HepG2 (cell line): Measurements from ENCODE around the gene FAM89B. TPM values are rescaled to one million over a fixed set of nuclear protein-coding genes. Genes with fewer than 3 reads are reported as not detected.

Source experiments
- AGO2 ChIP-seq: fragments of 200-400 bp; formaldehyde crosslinking; optimal IDR thresholded peaks from 2 replicates; pipeline ENCODE3; 2017; ENCODE audit warnings: mild to moderate bottlenecking, low read depth, low read length, moderate library complexity
- HNRNPK ChIP-seq: fragments of 200-400 bp; formaldehyde crosslinking; IDR thresholded peaks from 2 replicates; pipeline ENCODE4 v1.6.1; 2018; ENCODE audit warnings: low read length, low read depth, moderate library complexity, mild to moderate bottlenecking; ENCODE audit not compliant: poor library complexity, severe bottlenecking
- IKZF4 ChIP-seq: sonication (generic); formaldehyde crosslinking; IDR thresholded peaks from 2 replicates; pipeline ENCODE4 v1.5.1; 2020; ENCODE audit warnings: borderline replicate concordance, mild to moderate bottlenecking, low read depth, missing genetic modification reagents; ENCODE audit errors: not compliant biosample characterization
- KDM5A ChIP-seq: fragments of 200-600 bp; sonication (generic); IDR thresholded peaks from 2 replicates; pipeline ENCODE4 v1.7.0; 2018; ENCODE audit warnings: antibody characterized with exemption, mild to moderate bottlenecking, low read length, borderline replicate concordance
- NR0B2 ChIP-seq: sonication (generic); formaldehyde crosslinking; IDR thresholded peaks from 2 replicates; pipeline ENCODE4 v1.4.0; 2020; ENCODE audit warnings: mild to moderate bottlenecking, missing genetic modification reagents
- PITX1 ChIP-seq: sonication (generic); formaldehyde crosslinking; IDR thresholded peaks from 2 replicates; pipeline ENCODE4 v1.5.1; 2020; ENCODE audit warnings: mild to moderate bottlenecking, missing genetic modification reagents
- RARA ChIP-seq: IDR thresholded peaks from 2 replicates; pipeline ENCODE4 v1.6.1; 2016; ENCODE audit warnings: missing genetic modification reagents, missing compliant biosample characterization
- RBM39 ChIP-seq: fragments of 200-400 bp; formaldehyde crosslinking; IDR thresholded peaks from one replicate; pipeline ENCODE4 v1.6.1; 2018; ENCODE audit warnings: antibody characterized with exemption, mild to moderate bottlenecking, low read depth, low read length; ENCODE audit not compliant: poor library complexity, severe bottlenecking
- ZBTB7B ChIP-seq: sonication (generic); formaldehyde crosslinking; IDR thresholded peaks from 2 replicates; pipeline ENCODE4 v1.4.0; 2020; ENCODE audit warnings: missing genetic modification reagents
- ZFX ChIP-seq: sonication (generic); formaldehyde crosslinking; IDR thresholded peaks from 2 replicates; pipeline ENCODE4 v1.4.0; 2020; ENCODE audit warnings: mild to moderate bottlenecking, low read depth, missing genetic modification reagents, moderate library complexity
- ZFY ChIP-seq: sonication (generic); formaldehyde crosslinking; IDR thresholded peaks from 2 replicates; pipeline ENCODE4 v1.4.0; 2020; ENCODE audit warnings: missing genetic modification reagents
- ZNF605 ChIP-seq: sonication (generic); formaldehyde crosslinking; IDR thresholded peaks from 2 replicates; pipeline ENCODE4 v1.8.0; 2022; ENCODE audit warnings: mild to moderate bottlenecking, missing genetic modification reagents
- polyA plus RNA-seq, 8 experiments: library from polyadenylated mRNA; depleted of rRNA in 3 of 8; stranded (reverse) in 7 of 8; unstranded in 1 of 8; fragments of >200 nt; fragmentation: Illumina TruSeq in 4 of 8; extraction: Trizol in 4 of 8; gene quantifications; 2 replicates each; pipeline versions ENCODE4 v1.2.1 to v1.2.3, GENCODE V29; 2011 to 2016; ENCODE audit warnings: low read depth in 4 of 8, missing spikeins in 1 of 8, mixed read lengths in 1 of 8; ENCODE audit not compliant: insufficient read depth in 1 of 8
- total RNA-seq, 5 experiments: library from RNA; depleted of rRNA; stranded (reverse); fragments of >200 nt; fragmentation: Illumina TruSeq; extraction: Trizol; gene quantifications; 2 replicates each; pipeline ENCODE4 v1.2.3, GENCODE V29; 2016; ENCODE audit warnings: low read depth in 1 of 5
- TF ChIP-seq, protein P1 (sequence below): sonication (generic); formaldehyde crosslinking; IDR thresholded peaks from 2 replicates; pipeline ENCODE4 v1.4.0; 2020; ENCODE audit warnings: missing genetic modification reagents
- TF ChIP-seq, protein P2 (sequence below): sonication (generic); formaldehyde crosslinking; IDR thresholded peaks from 2 replicates; pipeline ENCODE4 v1.4.0; 2020; ENCODE audit warnings: missing genetic modification reagents
- TF ChIP-seq, protein P3 (sequence below): IDR thresholded peaks from 2 replicates; pipeline ENCODE4 v1.6.1; 2016
- TF ChIP-seq, protein P4 (sequence below): sonication (generic); formaldehyde crosslinking; IDR thresholded peaks from 2 replicates; pipeline ENCODE4 v1.9.0; 2022; ENCODE audit warnings: missing genetic modification reagents, mild to moderate bottlenecking, borderline replicate concordance

FAM89B gene
- total and polyA plus RNA-seq, 2 of the 13 experiments (the other 11 are each of a cell fraction or from before 2014, with no cell fraction given): 5.7 to 8.0 TPM

GRCh38 chr11:65558002-65558929 lies 14.1 kb upstream of the FAM89B start, which contains the start of gene LTBP3 (continued):
- TF ChIP-seq, protein P1, sequence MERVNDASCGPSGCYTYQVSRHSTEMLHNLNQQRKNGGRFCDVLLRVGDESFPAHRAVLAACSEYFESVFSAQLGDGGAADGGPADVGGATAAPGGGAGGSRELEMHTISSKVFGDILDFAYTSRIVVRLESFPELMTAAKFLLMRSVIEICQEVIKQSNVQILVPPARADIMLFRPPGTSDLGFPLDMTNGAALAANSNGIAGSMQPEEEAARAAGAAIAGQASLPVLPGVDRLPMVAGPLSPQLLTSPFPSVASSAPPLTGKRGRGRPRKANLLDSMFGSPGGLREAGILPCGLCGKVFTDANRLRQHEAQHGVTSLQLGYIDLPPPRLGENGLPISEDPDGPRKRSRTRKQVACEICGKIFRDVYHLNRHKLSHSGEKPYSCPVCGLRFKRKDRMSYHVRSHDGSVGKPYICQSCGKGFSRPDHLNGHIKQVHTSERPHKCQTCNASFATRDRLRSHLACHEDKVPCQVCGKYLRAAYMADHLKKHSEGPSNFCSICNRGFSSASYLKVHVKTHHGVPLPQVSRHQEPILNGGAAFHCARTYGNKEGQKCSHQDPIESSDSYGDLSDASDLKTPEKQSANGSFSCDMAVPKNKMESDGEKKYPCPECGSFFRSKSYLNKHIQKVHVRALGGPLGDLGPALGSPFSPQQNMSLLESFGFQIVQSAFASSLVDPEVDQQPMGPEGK: peak; percentile 80
- peak; percentile 60 for TF ChIP-seq IKZF4 (CRISPR knock-in tag)
- TF ChIP-seq ZFY (CRISPR knock-in tag): peak; percentile 58; the same call in 1 of the 2 replicates
- TF ChIP-seq, protein P2, sequence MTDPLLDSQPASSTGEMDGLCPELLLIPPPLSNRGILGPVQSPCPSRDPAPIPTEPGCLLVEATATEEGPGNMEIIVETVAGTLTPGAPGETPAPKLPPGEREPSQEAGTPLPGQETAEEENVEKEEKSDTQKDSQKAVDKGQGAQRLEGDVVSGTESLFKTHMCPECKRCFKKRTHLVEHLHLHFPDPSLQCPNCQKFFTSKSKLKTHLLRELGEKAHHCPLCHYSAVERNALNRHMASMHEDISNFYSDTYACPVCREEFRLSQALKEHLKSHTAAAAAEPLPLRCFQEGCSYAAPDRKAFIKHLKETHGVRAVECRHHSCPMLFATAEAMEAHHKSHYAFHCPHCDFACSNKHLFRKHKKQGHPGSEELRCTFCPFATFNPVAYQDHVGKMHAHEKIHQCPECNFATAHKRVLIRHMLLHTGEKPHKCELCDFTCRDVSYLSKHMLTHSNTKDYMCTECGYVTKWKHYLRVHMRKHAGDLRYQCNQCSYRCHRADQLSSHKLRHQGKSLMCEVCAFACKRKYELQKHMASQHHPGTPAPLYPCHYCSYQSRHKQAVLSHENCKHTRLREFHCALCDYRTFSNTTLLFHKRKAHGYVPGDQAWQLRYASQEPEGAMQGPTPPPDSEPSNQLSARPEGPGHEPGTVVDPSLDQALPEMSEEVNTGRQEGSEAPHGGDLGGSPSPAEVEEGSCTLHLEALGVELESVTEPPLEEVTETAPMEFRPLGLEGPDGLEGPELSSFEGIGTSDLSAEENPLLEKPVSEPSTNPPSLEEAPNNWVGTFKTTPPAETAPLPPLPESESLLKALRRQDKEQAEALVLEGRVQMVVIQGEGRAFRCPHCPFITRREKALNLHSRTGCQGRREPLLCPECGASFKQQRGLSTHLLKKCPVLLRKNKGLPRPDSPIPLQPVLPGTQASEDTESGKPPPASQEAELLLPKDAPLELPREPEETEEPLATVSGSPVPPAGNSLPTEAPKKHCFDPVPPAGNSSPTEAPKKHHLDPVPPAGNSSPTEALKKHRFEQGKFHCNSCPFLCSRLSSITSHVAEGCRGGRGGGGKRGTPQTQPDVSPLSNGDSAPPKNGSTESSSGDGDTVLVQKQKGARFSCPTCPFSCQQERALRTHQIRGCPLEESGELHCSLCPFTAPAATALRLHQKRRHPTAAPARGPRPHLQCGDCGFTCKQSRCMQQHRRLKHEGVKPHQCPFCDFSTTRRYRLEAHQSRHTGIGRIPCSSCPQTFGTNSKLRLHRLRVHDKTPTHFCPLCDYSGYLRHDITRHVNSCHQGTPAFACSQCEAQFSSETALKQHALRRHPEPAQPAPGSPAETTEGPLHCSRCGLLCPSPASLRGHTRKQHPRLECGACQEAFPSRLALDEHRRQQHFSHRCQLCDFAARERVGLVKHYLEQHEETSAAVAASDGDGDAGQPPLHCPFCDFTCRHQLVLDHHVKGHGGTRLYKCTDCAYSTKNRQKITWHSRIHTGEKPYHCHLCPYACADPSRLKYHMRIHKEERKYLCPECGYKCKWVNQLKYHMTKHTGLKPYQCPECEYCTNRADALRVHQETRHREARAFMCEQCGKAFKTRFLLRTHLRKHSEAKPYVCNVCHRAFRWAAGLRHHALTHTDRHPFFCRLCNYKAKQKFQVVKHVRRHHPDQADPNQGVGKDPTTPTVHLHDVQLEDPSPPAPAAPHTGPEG (CRISPR knock-in tag): no peak
- TF ChIP-seq ZNF605 (CRISPR knock-in tag): 0 out of 2 replicates have a peak, but pooled peaks have one; percentile 51
- TF ChIP-seq PITX1 (CRISPR knock-in tag): no peak
- 0 out of 2 replicates have a peak, but pooled peaks have one; percentile 37 for TF ChIP-seq KDM5A
- TF ChIP-seq, protein P3, sequence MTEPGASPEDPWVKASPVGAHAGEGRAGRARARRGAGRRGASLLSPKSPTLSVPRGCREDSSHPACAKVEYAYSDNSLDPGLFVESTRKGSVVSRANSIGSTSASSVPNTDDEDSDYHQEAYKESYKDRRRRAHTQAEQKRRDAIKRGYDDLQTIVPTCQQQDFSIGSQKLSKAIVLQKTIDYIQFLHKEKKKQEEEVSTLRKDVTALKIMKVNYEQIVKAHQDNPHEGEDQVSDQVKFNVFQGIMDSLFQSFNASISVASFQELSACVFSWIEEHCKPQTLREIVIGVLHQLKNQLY (CRISPR knock-in tag): no peak
- peak; percentile 57 for TF ChIP-seq RBM39
- TF ChIP-seq ZBTB7B: peak; percentile 53; the same call in 1 of the 2 replicates
- TF ChIP-seq HNRNPK: peak; percentile 58
- TF ChIP-seq RARA (CRISPR knock-in tag): peak; percentile 32; the same call in 1 of the 2 replicates
- TF ChIP-seq AGO2: peak; percentile 53
- TF ChIP-seq, protein P4, sequence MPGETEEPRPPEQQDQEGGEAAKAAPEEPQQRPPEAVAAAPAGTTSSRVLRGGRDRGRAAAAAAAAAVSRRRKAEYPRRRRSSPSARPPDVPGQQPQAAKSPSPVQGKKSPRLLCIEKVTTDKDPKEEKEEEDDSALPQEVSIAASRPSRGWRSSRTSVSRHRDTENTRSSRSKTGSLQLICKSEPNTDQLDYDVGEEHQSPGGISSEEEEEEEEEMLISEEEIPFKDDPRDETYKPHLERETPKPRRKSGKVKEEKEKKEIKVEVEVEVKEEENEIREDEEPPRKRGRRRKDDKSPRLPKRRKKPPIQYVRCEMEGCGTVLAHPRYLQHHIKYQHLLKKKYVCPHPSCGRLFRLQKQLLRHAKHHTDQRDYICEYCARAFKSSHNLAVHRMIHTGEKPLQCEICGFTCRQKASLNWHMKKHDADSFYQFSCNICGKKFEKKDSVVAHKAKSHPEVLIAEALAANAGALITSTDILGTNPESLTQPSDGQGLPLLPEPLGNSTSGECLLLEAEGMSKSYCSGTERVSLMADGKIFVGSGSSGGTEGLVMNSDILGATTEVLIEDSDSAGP (CRISPR knock-in tag): 0 out of 2 replicates have a peak, but pooled peaks have one; percentile 52
- TF ChIP-seq ZFX (CRISPR knock-in tag): peak; percentile 85
- TF ChIP-seq NR0B2 (CRISPR knock-in tag): no peak
